Esophagus squamous epithelium (tissue), 5 donors: ENCODE data around the gene PDILT. TPM values are rescaled to one million over a fixed set of nuclear protein-coding genes. Genes with fewer than 3 reads are reported as not detected.

Source experiments
- DNase-seq: peaks from one replicate; lab custom pipeline; 2025; lab: John Stamatoyannopoulos, UW
- H3K27ac ChIP-seq, 4 donors: fragments of 200-600 bp; sonication (generic); one replicate each; pipeline ENCODE4 v1.5.1; 2016 to 2019; ENCODE audit warnings: mild to moderate bottlenecking in 1 of 4
- H3K27me3 ChIP-seq, 4 donors: fragments of 200-600 bp; sonication (generic); 1 replicate in 3 of 4; 2 replicates in 1 of 4; pipeline versions ENCODE4 v1.5.1 to v1.6.0; 2017 to 2021; ENCODE audit warnings: antibody characterized with exemption in 1 of 4
- H3K36me3 ChIP-seq, 3 donors: fragments of 200-600 bp; sonication (generic); one replicate each; pipeline ENCODE4 v1.5.1; 2016 to 2019
- H3K4me1 ChIP-seq, 3 donors: fragments of 200-600 bp; sonication (generic); one replicate each; pipeline ENCODE4 v1.5.1; 2017 to 2019
- H3K4me3 ChIP-seq, 4 donors: fragments of 200-600 bp; sonication (generic); 1 replicate in 3 of 4; 2 replicates in 1 of 4; pipeline ENCODE4 v1.5.1; 2016 to 2019; ENCODE audit warnings: mild to moderate bottlenecking in 2 of 4, moderate library complexity in 1 of 4
- H3K9me3 ChIP-seq, 3 donors: fragments of 200-600 bp; sonication (generic); one replicate each; pipeline ENCODE4 v1.5.1; 2016 to 2019
- POLR2A ChIP-seq, 4 donors: fragments of 450-650 bp; IDR thresholded peaks; one replicate each; pipeline ENCODE4 v1.6.1; 2017; ENCODE audit warnings: antibody characterized with exemption in 4 of 4, mild to moderate bottlenecking in 4 of 4, moderate library complexity in 3 of 4
- whole genome bisulfite sequencing, 2 donors: methylation state at CpG; one replicate each; pipeline ENCODE4 v1.1.5; 2018; 5-methylcytosine and 5-hydroxymethylcytosine counted together
- intact Hi-C: fragments of 100-400 bp; cut with DNase I; formaldehyde crosslinking; loops from one replicate; pipeline ENCODE4 v1.15.0; 2022
- total RNA-seq, 4 donors: library from RNA; depleted of rRNA; stranded (reverse); fragments of >200 nt; gene quantifications; one replicate each; pipeline ENCODE4 v1.1.0, GENCODE V29; 2016
- TF ChIP-seq, protein P1 (sequence below), 6 experiments: fragments of 450-650 bp in 4 of 6; fragments of 200-600 bp in 2 of 6; sonication (generic) in 2 of 6; IDR thresholded peaks; one replicate each; pipeline ENCODE4 v1.5.1; 2016 to 2019; ENCODE audit warnings: antibody characterized with exemption in 6 of 6, mild to moderate bottlenecking in 4 of 6, moderate library complexity in 4 of 6
- donor health status: DM: yes; HTN: yes; CAD: no.

The PDILT gene
- total RNA-seq, 4 donors from 2014 or later, result not detected

DNA sequence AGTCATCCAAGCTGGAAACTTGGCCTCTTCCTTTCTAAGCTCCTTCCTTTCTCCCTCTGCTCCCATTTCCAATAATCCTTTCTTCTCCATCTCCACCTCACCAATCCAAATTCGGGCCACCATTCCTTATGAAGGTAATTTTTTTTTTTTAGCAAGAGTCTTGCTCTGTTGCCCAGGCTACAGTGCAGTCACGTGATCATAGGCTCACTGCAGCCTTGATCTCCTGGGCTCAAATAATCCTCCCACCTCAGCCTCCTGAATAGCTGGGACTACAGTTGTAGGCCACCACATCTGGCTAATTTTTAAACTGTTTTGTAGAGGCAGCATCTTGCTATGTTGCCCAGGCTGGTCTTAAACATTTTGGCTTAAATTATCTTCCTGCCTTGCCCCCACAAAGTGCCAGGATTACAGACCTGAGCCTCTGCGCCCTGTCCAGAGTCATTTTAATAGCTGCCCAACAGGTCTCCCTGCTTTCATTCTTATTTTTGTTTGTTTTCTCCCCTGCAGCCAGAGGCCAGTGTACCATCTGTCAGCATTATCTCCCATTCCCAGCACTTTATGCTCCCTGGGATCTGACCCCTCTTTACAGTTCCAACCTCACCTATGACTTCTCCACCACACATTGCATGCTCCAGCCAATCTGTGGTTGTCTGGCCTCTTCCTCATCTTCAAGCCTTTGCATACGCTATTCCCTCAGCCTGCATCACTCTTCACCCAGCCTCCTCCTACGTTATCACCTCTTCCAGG is 75.0 kb downstream of the PDILT start:
- no peak for DNase-seq
- Histone ChIP-seq H3K4me1 (no peaks in the 10 kb centered on the region), H3K4me3 (no peak overlapping the region), H3K27ac (no peak overlapping the region), H3K36me3 (no peaks in the 10 kb centered on the region), H3K9me3 (no peaks in the 10 kb centered on the region), H3K27me3 (no peaks in the 10 kb centered on the region)
- 62 to 68% methylated on average over 5 of the region's 5 CpGs for WGBS, 2 donors
- intact Hi-C loops, result no loop called here
- no peak for TF ChIP-seq POLR2A (IDR thresholded peaks at IDR 0.05)
- TF ChIP-seq, protein P1, sequence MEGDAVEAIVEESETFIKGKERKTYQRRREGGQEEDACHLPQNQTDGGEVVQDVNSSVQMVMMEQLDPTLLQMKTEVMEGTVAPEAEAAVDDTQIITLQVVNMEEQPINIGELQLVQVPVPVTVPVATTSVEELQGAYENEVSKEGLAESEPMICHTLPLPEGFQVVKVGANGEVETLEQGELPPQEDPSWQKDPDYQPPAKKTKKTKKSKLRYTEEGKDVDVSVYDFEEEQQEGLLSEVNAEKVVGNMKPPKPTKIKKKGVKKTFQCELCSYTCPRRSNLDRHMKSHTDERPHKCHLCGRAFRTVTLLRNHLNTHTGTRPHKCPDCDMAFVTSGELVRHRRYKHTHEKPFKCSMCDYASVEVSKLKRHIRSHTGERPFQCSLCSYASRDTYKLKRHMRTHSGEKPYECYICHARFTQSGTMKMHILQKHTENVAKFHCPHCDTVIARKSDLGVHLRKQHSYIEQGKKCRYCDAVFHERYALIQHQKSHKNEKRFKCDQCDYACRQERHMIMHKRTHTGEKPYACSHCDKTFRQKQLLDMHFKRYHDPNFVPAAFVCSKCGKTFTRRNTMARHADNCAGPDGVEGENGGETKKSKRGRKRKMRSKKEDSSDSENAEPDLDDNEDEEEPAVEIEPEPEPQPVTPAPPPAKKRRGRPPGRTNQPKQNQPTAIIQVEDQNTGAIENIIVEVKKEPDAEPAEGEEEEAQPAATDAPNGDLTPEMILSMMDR (IDR thresholded peaks at IDR 0.05), result no peak

DNA sequence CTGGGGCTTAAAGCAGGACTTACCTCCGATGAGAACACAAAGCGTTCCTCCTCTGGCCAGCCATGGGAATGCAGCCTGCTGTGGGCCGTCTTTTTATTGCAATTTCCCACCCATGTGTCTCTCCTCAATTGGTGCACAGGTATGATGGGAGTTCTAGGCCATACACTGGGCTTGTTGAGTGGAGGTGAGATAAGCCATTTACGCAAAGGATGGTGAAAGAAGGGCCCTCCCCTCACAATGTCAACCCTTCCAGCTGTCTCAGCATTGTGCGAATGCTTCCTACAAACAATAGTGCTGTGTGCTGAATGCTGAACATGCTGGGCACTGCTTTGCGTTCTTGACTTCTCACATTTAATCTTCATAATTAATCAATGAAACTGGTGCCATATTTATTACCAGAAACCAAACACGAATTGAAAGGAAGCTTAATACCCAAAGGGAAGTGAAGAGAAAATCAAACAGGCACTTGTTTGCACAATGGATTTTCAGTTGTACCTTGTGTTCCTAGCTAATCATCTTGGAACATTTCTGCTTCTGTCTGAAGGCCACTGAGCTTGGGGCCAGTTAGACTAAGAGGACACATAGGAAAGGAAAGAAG is 77.0 kb downstream of the PDILT start, which contains the start of gene GP2:
TSS of gene GP2 (minus strand) at position 70 of the 598 bp plus-strand sequence. CDS start 1,082 bp downstream, outside the sequence.
- no peak within 1 kb of the TSS for H3K27ac ChIP-seq
- no peak for TF ChIP-seq POLR2A (IDR thresholded peaks at IDR 0.05)
- TF ChIP-seq, protein P1 (IDR thresholded peaks at IDR 0.05), result no peak
- H3K36me3 ChIP-seq, result no peaks in the 10 kb centered on the region
- 48 to 54% methylated on average over 4 to 7 of the region's 7 CpGs for WGBS, 2 donors
- H3K4me3 ChIP-seq, result no peak within 1 kb of the TSS
- intact Hi-C loops, result no loop called here
- no peaks in the 10 kb centered on the region for H3K4me1 ChIP-seq
- DNase-seq, result no peak
- H3K27me3 ChIP-seq, result peaks cover 0 to 8% (median 0%) of the 10 kb centered on the region in 4 donors
- no peaks in the 10 kb centered on the region for H3K9me3 ChIP-seq

DNA sequence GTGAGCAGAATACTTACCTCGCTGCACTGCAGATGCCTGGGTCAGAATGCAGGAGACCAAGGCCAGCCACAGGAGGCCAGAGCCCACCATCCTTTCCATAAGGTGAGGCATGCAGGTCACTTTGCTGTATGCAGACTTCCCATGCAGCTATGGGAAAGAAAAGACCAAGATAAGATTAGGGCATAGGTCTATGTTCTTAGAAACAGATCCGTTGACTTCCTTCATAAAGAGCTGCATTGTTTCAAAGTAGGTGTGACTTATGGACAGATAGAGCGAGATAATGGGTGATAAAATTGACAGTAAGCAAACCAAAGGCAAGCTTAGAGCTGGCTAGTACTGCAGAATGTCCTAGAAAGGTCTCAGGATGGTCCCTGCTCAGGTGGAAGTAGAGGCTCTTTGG is 78.2 kb downstream of the PDILT start:
- Histone ChIP-seq H3K4me3 (no peak overlapping the region), H3K27ac (no peak overlapping the region), H3K4me1 (no peaks in the 10 kb centered on the region), H3K36me3 (no peaks in the 10 kb centered on the region), H3K27me3 (peaks cover 0 to 8% (median 0%) of the 10 kb centered on the region in 4 donors), H3K9me3 (no peaks in the 10 kb centered on the region)
- 50 to 64% methylated on average over 3 of the region's 3 CpGs for WGBS, 2 donors
- DNase-seq, result no peak
- intact Hi-C loops, result no loop called here
- no peak for TF ChIP-seq POLR2A (IDR thresholded peaks at IDR 0.05)
- TF ChIP-seq, protein P1 (IDR thresholded peaks at IDR 0.05), result no peak

DNA sequence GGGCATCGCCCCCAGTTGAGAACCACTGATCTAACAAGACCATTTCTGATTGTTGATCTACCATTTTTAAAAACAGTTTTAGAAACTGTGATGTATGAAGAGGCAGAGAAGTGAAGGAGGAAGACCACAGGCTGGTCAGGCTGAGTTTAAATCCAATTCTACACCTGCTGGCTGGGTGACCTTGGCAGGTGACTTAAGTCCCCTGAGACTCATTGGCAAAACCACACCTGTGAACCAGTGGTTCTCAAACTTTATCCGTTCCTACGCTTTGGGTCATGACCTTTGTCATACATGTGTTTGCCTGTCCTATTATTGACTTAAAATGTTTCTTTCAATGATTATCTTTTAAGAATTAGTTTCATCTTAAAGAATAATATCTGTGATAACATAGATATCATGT is 79.5 kb downstream of the PDILT start:
- 52 to 71% methylated on average over 3 of the region's 3 CpGs for WGBS, 2 donors
- Histone ChIP-seq H3K9me3 (no peaks in the 10 kb centered on the region), H3K27me3 (peaks cover 0 to 14% (median 0%) of the 10 kb centered on the region in 4 donors), H3K4me3 (no peak overlapping the region), H3K4me1 (no peaks in the 10 kb centered on the region), H3K27ac (no peak overlapping the region), H3K36me3 (no peaks in the 10 kb centered on the region)
- intact Hi-C loops, result no loop called here
- no peak for TF ChIP-seq POLR2A (IDR thresholded peaks at IDR 0.05)
- TF ChIP-seq, protein P1 (IDR thresholded peaks at IDR 0.05), result no peak
- DNase-seq, result no peak

DNA sequence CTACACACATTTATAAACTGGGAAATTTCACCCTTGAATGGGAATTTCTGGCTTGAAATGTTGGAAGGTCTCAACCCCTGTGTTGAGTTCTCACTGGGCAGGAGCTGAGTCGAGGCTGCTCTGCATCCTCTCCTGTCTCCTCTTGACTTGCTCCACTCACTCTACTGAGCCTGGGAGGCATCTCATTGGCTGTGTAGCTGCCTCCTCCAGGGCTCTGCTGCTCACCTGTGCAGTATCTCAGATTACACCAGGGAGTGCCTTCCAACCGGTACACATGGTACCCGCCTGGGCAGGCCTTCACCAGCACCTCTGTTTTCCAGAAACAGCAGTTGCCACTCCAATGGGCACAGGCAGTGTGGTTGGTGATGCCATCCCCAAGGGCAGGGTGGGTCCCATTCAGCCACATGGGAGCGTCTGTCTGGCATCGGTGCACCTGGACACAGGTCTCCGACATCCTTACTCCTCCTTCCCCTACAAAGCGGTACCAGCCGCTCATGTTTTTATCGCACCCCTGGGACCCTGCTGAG is 80.9 kb downstream of the PDILT start:
- DNase-seq, result no peak
- intact Hi-C loops, result no loop called here
- no peaks in the 10 kb centered on the region for H3K4me1 ChIP-seq
- 68 to 74% methylated on average over 8 to 9 of the region's 9 CpGs for whole genome bisulfite sequencing, 2 donors
- H3K4me3 ChIP-seq, result no peak overlapping the region
- no peaks in the 10 kb centered on the region for H3K36me3 ChIP-seq
- H3K27ac ChIP-seq, result no peak overlapping the region
- H3K9me3 ChIP-seq, result no peaks in the 10 kb centered on the region
- peaks cover 0 to 20% (median 0%) of the 10 kb centered on the region in 4 donors for H3K27me3 ChIP-seq
- no peak for TF ChIP-seq POLR2A (IDR thresholded peaks at IDR 0.05)
- TF ChIP-seq, protein P1 (IDR thresholded peaks at IDR 0.05), result no peak
